ENCODE data around the gene CDYL.
A peak's percentile ranks its signal among the peaks of the same experiment; 100 is the strongest.

The CDYL gene, protein sequence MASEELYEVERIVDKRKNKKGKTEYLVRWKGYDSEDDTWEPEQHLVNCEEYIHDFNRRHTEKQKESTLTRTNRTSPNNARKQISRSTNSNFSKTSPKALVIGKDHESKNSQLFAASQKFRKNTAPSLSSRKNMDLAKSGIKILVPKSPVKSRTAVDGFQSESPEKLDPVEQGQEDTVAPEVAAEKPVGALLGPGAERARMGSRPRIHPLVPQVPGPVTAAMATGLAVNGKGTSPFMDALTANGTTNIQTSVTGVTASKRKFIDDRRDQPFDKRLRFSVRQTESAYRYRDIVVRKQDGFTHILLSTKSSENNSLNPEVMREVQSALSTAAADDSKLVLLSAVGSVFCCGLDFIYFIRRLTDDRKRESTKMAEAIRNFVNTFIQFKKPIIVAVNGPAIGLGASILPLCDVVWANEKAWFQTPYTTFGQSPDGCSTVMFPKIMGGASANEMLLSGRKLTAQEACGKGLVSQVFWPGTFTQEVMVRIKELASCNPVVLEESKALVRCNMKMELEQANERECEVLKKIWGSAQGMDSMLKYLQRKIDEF

GRCh38 chr6:4776131-4776492 is at the start of gene CDYL:
TSS of gene CDYL (plus strand) at chr6:4776404. CDS start at chr6:4776784, 380 bp downstream.
- Histone ChIP-seq H3K4me2 (peak within 1 kb of the TSS; percentile 90), H2AFZ (ENCODE audit: low read depth) (peak within 1 kb of the TSS; percentile 87), H3K9ac (peak within 1 kb of the TSS; percentile 58; the same call in 1 of the 2 replicates), H3K79me2 (ENCODE audit: insufficient read depth, low read depth) (peaks cover 40% of the 10 kb centered on the region), H3K36me3 (ENCODE audit: insufficient read depth) (no peaks in the 10 kb centered on the region), H3K27me3 (ENCODE audit: insufficient read depth, low read depth) (no peaks in the 10 kb centered on the region), H3K4me1 (ENCODE audit: low read depth, poor library complexity, severe bottlenecking) (peaks cover 32% of the 10 kb centered on the region), H3K27ac (peak within 1 kb of the TSS; percentile 58), H4K20me1 (ENCODE audit: insufficient read depth) (peaks cover 11% of the 10 kb centered on the region), H3K4me3 (IDR thresholded peaks at IDR 0.05; ENCODE audit: insufficient read depth, low read depth, low read length) (no peak within 1 kb of the TSS)
- no peak for TF ChIP-seq CTCF (conservative IDR thresholded peaks at IDR 0.05; ENCODE audit: low read depth, low read length)

DNA sequence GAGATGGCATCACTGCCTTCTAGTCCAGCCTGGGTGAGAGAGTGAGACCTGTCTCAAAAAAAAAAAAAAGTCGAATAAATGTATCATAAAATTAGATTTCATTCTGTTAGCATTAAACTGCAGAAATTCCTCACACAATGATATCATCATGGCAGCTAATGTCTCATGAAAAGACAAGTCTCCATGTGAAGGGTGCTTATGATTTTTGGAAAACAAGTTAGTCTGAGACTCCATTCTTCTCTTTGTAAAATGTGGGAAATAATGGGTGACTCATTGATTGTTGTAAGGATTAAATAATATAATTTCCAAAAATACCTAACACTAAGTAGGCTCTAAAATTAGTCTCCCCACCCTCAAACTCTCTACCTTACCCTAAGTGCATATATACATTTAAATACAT is 49.6 kb upstream of the CDYL start:
- Histone ChIP-seq H3K4me2 (peak overlapping the region; percentile 18), H3K4me1 (ENCODE audit: low read depth, poor library complexity, severe bottlenecking) (peaks cover 32% of the 10 kb centered on the region), H2AFZ (ENCODE audit: low read depth) (no peak overlapping the region), H3K9ac (no peak overlapping the region; the same call in 1 of the 2 replicates), H3K27ac (peak overlapping the region; percentile 76; the same call in 1 of the 2 replicates), H3K27me3 (ENCODE audit: insufficient read depth, low read depth) (no peaks in the 10 kb centered on the region), H3K36me3 (ENCODE audit: insufficient read depth) (no peaks in the 10 kb centered on the region), H3K4me3 (IDR thresholded peaks at IDR 0.05; ENCODE audit: insufficient read depth, low read depth, low read length) (no peak overlapping the region), H4K20me1 (ENCODE audit: insufficient read depth) (no peaks in the 10 kb centered on the region), H3K79me2 (ENCODE audit: insufficient read depth, low read depth) (no peaks in the 10 kb centered on the region)
- no peak for TF ChIP-seq CTCF (conservative IDR thresholded peaks at IDR 0.05; ENCODE audit: low read depth, low read length)

DNA sequence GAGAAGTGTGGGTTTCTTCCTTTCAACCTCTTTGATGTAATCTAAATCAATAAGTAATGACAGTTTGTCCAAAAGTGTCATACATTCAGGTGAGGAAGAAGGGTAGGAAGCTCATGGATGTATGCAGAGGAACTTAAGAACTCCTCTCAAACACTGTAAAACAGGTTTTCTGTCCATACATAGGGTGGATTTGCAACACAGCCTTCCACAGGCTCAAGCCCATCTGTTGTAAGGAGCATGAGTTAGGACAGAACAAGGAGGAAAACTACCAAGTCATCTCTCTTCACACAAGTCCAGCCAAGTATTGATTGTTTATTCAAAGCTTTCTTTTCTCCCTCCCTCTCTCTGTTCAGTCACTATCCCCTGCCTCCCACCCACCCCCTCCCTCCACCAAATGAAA is 49.0 kb upstream of the CDYL start:
- H3K9ac ChIP-seq = peak overlapping the region; percentile 27; the same call in 1 of the 2 replicates
- no peaks in the 10 kb centered on the region for H3K79me2 ChIP-seq (ENCODE audit: insufficient read depth, low read depth)
- H3K4me2 ChIP-seq = peak overlapping the region; percentile 18
- TF ChIP-seq CTCF (conservative IDR thresholded peaks at IDR 0.05; ENCODE audit: low read depth, low read length) = no peak
- no peaks in the 10 kb centered on the region for H3K27me3 ChIP-seq (ENCODE audit: insufficient read depth, low read depth)
- peaks cover 32% of the 10 kb centered on the region for H3K4me1 ChIP-seq (ENCODE audit: low read depth, poor library complexity, severe bottlenecking)
- H2AFZ ChIP-seq (ENCODE audit: low read depth) = 0 out of 2 replicates have a peak overlapping the region, but pooled peaks have one; percentile 18
- H3K27ac ChIP-seq = peak overlapping the region; percentile 76
- no peak overlapping the region for H3K4me3 ChIP-seq (IDR thresholded peaks at IDR 0.05; ENCODE audit: insufficient read depth, low read depth, low read length)
- no peaks in the 10 kb centered on the region for H3K36me3 ChIP-seq (ENCODE audit: insufficient read depth)
- H4K20me1 ChIP-seq (ENCODE audit: insufficient read depth) = no peaks in the 10 kb centered on the region

- peak overlapping the region; percentile 37 for H3K9ac ChIP-seq
- peak overlapping the region; percentile 68 for H3K4me2 ChIP-seq
- TF ChIP-seq CTCF (conservative IDR thresholded peaks at IDR 0.05; ENCODE audit: low read depth, low read length) = peak; percentile 34; the same call in 1 of the 2 replicates
Observed at GRCh38 chr6:4727671-4728435, 48.4 kb upstream of the CDYL start.

More at GRCh38 chr6:4727671-4728435, 48.4 kb upstream of the CDYL start:
- no peaks in the 10 kb centered on the region for H3K27me3 ChIP-seq (ENCODE audit: insufficient read depth, low read depth)
- H3K79me2 ChIP-seq (ENCODE audit: insufficient read depth, low read depth) = no peaks in the 10 kb centered on the region
- peak overlapping the region; percentile 37 for H2AFZ ChIP-seq (ENCODE audit: low read depth)
- H3K36me3 ChIP-seq (ENCODE audit: insufficient read depth) = no peaks in the 10 kb centered on the region
- H3K4me1 ChIP-seq (ENCODE audit: low read depth, poor library complexity, severe bottlenecking) = peaks cover 32% of the 10 kb centered on the region
- H3K4me3 ChIP-seq (IDR thresholded peaks at IDR 0.05; ENCODE audit: insufficient read depth, low read depth, low read length) = no peak overlapping the region
- H3K27ac ChIP-seq = peak overlapping the region; percentile 76
- H4K20me1 ChIP-seq (ENCODE audit: insufficient read depth) = no peaks in the 10 kb centered on the region
